VCaP (cell line): ENCODE measurements around the gene LRRFIP1.
A peak's percentile ranks its signal among the peaks of the same experiment; 100 is the strongest.

Experiments used
- H3K27ac ChIP-seq: fragments of 450-650 bp; 2 replicates; pipeline ENCODE4 v1.5.1; 2017
- TF ChIP-seq, protein P1 (sequence below): fragments of 450-650 bp; conservative IDR thresholded peaks from 2 replicates; pipeline ENCODE4 v1.5.1; 2017; ENCODE audit warnings: mild to moderate bottlenecking, moderate library complexity

Gene LRRFIP1

GRCh38 chr2:237682151-237682550 lies 54.8 kb downstream of the LRRFIP1 start:
- TF ChIP-seq, protein P1, sequence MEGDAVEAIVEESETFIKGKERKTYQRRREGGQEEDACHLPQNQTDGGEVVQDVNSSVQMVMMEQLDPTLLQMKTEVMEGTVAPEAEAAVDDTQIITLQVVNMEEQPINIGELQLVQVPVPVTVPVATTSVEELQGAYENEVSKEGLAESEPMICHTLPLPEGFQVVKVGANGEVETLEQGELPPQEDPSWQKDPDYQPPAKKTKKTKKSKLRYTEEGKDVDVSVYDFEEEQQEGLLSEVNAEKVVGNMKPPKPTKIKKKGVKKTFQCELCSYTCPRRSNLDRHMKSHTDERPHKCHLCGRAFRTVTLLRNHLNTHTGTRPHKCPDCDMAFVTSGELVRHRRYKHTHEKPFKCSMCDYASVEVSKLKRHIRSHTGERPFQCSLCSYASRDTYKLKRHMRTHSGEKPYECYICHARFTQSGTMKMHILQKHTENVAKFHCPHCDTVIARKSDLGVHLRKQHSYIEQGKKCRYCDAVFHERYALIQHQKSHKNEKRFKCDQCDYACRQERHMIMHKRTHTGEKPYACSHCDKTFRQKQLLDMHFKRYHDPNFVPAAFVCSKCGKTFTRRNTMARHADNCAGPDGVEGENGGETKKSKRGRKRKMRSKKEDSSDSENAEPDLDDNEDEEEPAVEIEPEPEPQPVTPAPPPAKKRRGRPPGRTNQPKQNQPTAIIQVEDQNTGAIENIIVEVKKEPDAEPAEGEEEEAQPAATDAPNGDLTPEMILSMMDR: no peak

DNA sequence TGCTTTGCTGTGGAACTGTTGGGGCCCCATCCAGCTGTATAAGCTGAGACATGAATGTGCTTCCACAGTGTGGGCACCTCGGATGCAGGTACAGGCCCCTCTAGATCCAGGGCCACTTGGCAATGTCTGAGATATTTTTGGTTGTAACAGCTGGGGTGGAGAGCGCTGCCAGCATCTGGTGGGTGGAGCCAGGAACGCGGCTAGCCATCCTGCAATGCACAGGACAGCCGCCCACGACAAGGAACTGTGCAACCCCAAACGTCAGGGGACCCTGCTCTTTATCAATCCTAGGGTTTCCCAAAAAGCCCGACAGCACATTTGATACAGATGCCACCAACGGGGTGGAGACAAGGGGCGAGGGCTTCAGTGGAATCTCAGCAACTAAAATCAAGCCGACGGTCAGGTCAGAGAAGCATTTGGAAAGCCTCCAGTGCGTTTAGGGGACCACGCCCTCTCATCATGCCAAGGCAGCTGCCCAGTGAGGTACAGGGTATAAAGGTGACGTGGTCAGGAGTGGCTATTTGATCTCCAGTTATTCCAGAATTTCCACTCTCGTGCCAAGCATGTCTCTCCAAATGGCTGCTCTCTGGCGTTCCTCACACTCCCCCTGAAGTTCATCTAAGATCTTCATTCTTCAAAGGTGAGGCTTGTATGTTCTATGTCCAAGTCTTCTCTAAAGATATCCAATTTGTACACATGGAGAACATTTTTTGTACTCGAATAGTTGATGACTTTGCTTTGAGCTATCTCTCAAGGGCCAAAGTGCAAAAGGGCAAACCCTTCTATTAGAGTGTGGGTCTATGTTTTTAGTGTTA lies 55.7 kb downstream of the LRRFIP1 start:
- no peak overlapping the region for H3K27ac ChIP-seq
- TF ChIP-seq, protein P1: no peak

More at GRCh38 chr2:237682151-237682550, 54.8 kb downstream of the LRRFIP1 start:
- H3K27ac ChIP-seq: no peak overlapping the region

DNA sequence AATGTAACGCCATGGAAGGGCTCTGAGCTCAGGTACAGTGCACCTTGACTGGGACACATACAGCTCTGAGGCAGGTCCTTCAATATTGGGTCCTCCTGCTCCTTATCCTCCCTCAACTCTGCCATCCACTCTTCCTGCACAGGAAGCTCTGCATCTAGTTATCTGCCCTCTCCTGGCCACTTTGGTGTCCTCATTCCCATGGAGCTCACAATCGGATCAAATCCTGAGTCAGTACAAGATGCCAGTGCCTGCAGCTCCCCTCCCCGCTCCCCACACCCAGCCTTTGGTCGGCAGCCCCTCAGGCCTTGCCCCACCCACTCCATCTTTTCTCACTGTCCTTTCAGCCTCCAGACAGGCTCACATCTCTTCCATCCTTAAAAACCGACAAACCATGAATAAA lies 58.0 kb downstream of the LRRFIP1 start:
- no peak overlapping the region for H3K27ac ChIP-seq
- TF ChIP-seq, protein P1: peak; percentile 64

- H3K27ac ChIP-seq: no peak overlapping the region
- TF ChIP-seq, protein P1: peak; percentile 32
Observed at GRCh38 chr2:237686659-237687136, 59.3 kb downstream of the LRRFIP1 start.

- TF ChIP-seq, protein P1: no peak
Observed at GRCh38 chr2:237688081-237688480, 60.7 kb downstream of the LRRFIP1 start.

DNA sequence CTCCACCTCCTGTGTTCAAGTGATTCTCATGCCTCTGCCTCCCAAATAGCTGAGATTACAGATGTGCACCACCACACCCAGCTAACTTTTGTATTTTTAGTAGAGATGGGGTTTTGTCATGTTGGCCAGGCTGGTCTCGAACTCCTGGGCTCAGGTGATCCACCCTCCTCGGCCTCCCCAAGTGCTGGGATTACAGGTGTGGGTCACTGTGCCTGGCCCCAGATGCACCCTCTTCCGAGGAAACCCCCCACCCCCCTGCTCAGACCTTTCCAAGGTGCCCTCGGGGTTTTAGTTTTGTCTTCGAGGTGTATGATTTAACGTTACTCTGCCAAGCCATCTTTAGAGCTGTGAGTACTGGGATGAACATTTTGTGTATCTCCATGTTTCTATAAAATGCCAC lies 61.2 kb downstream of the LRRFIP1 start:
- peak overlapping the region; percentile 95 for H3K27ac ChIP-seq

More at GRCh38 chr2:237688081-237688480, 60.7 kb downstream of the LRRFIP1 start:
- H3K27ac ChIP-seq: no peak overlapping the region

DNA sequence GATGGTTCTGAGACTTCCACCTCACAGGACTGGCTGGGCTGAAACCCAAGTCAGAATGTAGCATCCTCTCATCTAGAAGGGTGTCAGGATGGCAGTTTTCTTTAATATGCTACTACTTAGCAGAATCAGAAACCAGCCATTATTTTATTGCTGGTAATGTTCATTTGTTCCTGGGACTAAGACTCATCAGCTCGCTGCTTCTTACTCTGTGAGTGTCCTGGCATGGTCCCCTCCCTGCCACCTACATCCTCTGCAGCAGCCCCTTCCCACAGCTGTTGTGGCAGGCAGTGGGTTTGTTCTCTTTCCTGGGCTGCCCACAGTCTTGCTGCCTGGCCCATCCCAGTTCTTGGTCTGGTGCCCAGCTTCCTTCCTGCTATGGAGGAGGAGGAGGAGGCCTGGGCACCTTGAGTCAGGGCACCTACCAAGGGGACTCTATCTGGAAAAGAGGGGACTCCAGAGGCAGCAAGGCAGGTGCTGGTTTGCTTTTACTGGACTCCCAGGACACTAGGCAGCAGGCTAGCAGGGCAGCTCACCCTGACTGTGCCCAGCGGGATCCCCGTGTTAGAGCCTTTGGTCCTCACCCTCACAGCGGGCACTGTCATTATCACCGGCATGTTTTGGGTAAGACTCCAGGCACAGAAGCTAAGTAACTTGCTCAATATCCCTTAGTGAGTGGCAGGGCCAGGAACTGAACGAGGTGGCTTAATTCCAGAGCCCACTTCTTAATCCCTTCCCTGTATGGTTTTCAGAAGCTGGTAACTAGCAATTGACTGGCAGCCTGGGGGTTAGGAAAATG lies 62.1 kb downstream of the LRRFIP1 start:
- peak overlapping the region; percentile 95 for H3K27ac ChIP-seq

More for the DNA sequence above, 62.1 kb downstream of the LRRFIP1 start:
- TF ChIP-seq, protein P1: no peak
